GM19372 (cell line): ENCODE data around the gene GUCY2C.
A peak's percentile ranks its signal among the peaks of the same experiment; 100 is the strongest.
"Not testable (repeated sequence)": the region's sequence is repeated elsewhere in the genome, so short reads cannot be mapped to it uniquely, and the experiment has no call there.

Experiments used
- ATAC-seq: cut with Tn5 transposase; IDR thresholded peaks from one replicate; pipeline ENCODE4 v1.9.1; 2021; ENCODE audit warnings: mild to moderate bottlenecking, low read depth, moderate library complexity; ENCODE audit not compliant: unreplicated experiment

The GUCY2C gene

GRCh38 chr12:14696265-14696741, at the start of gene GUCY2C:
GUCY2C (minus strand) TSS chr12:14696599; CDS start chr12:14696448, 151 bp downstream.
- ATAC-seq = no peak

- no peak for ATAC-seq
Observed at GRCh38 chr12:14743061-14743460, 46.7 kb upstream of the GUCY2C start.

- no peak for ATAC-seq
Observed at GRCh38 chr12:14741942-14742341, 45.5 kb upstream of the GUCY2C start.

GRCh38 chr12:14741153-14741552, 44.8 kb upstream of the GUCY2C start:
- no peak for ATAC-seq

DNA sequence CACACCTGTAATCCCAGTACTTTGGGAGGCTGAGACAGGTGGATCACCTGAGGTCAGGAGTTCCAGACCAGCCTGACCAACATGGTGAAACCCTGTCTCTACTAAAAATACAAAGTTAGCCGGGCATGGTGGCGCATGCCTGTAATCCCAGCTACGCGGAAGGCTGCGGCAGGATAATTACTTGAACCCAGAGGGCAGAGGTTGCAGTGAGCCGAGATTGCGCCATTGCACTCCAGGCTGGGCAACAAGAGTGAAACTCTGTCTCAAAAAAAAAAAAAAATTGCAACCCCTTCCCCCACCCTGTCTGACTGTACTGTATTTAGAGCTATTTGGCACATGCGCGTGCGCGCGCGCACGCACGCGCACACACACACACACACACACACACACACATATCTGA, 40.0 kb upstream of the GUCY2C start:
- not testable (repeated sequence) for ATAC-seq

GRCh38 chr12:14731821-14732220, 35.4 kb upstream of the GUCY2C start:
- ATAC-seq = no peak

- ATAC-seq = no peak
Observed at GRCh38 chr12:14729586-14729985, 33.2 kb upstream of the GUCY2C start.

- ATAC-seq = no peak
Observed at GRCh38 chr12:14723763-14724162, 27.4 kb upstream of the GUCY2C start.

GRCh38 chr12:14716848-14717444, 20.5 kb upstream of the GUCY2C start:
- ATAC-seq = peak; percentile 61

DNA sequence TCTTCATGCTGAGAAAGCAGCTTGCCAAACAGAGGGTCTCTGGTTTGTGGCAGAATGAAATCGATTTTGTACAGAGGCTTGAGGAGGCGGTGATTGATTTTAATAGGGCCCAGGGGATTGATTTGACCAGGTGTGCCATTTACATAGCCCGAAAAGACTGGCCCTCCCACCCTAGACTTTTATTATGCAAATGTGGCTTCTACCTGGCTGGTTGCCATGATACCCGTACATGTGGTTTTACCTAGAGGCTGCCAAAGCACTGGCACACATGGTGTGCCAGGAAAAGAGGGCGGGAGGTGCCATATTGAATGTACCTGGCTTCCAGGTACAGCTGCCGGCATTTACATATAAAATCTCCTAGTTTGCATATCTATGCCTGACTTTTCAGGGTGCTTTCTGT, 18.0 kb upstream of the GUCY2C start:
- no peak for ATAC-seq

GRCh38 chr12:14710632-14711320, 14.4 kb upstream of the GUCY2C start:
- no peak for ATAC-seq

DNA sequence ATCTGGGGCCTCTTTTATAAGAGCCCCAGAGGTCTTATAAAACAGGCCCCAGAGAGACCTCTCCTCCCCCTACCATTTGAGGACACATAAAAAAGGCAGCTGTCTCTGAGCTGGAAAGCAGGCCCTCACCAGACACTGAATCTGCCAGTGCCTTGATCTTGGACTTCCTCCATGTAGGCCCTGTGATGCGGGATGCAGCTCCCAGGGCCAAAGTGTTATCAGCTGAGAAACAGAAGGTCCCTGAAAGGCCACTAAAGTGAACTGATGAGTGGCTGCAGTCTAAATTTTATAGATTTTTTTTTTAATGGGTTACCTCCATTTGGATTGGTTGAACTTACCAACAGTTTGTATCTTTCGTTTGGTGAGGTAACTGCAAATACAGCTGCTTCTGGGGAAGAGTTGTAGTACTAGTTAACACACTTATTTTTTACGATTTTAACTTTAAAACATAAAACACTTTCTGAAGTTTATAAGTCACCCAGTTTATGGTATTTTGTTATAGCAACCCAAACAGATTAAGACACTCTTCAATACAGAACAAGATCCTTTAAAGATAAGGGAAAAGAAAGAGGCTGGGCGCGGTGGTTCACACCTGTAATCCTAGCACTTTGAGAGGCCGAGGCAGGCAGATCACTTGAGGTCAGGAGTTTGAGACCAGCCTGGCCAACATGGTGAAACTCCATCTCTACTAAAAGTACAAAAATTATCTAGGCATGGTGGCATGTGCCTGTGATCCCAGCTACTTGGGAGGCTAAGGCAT, 5.6 kb upstream of the GUCY2C start:
- no peak for ATAC-seq

DNA sequence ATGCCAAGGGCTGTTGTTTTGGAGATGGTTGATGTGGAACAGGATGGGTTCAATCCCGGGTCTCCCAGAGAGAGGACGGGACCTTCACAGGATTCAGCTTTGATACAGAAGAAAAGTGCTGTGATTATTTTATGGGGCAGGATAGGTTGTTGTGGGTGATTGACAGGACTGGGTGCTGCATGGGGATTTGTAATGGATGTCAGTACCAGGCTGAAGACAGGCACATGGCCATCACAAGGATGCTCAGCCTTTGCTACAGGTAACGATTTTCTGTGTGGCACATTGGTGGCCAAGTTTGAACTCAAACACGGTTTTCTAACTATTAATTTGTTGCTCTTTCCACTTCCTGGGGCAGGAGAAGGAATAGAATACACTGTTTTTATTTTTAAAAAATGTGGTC, 4.5 kb upstream of the GUCY2C start:
- ATAC-seq = no peak

- ATAC-seq = no peak
Observed at GRCh38 chr12:14699923-14700322, 3.5 kb upstream of the GUCY2C start.

GRCh38 chr12:14698555-14698954, 2.2 kb upstream of the GUCY2C start:
- ATAC-seq = no peak

DNA sequence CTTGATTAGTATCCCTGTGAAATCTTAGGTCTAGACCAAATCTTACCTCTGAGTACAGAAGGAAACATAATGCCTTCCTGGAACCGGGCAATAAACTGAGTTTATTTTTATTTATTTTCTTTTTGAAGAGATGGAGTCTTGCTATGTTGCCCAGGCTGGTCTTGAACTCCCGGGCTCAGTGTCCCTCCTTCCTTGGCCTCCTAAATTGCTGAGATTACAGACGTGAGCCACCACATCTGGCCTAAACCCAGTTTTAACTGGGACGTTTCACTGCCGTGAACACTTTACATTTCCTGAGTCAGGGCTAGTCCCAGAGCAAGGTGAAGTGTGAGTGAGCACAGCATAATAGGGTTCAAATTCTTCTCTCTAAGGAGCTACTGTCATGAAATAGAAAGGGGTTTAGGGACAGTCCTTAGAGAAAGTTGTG, 671 bp downstream of the GUCY2C start:
- ATAC-seq = no peak

DNA sequence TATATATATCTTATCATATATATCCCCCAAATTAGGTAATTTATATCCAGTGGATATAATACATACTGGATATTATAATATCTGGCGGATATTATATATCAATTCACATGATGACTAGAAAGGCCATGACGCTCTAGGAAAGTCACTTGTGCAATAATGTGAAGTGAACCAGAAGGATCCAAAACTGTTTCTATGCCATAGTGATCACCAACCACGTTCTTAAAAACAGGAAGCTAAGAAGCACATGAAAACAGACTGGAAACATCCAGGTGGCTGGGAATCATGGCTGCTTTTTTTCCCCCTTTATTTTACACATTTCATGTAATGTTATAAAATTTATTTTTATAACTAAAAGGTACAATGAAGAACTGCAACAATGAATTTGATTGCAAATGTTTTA, 1.4 kb downstream of the GUCY2C start:
- no peak for ATAC-seq

GRCh38 chr12:14694145-14694714, 2.2 kb downstream of the GUCY2C start:
- ATAC-seq = no peak

- ATAC-seq = no peak
Observed at GRCh38 chr12:14693116-14693515, 3.3 kb downstream of the GUCY2C start.

DNA sequence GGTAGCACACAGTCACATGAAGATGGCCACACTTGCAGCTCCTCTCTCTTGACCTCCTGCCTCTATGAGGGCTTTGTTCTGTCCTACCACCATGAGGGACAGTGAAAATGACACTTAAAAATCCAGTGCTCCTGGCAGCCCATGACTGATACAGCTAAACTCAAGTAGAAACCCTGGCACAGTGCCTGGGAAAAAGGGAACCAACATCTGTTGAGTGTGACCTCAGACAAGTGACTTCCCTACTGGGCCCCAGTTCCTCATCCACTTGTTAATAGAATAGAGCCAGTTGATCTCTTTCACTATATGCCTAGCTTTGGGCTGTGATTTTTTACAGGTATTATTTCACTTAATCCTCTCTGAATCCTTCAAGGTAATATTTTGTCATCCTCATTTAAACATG, 4.8 kb downstream of the GUCY2C start:
- no peak for ATAC-seq

GRCh38 chr12:14689996-14690395, 6.4 kb downstream of the GUCY2C start:
- no peak for ATAC-seq
